Left ventricle myocardium inferior (tissue), 1 donor: ENCODE data around the gene SF3B5. TPM values are rescaled to one million over a fixed set of nuclear protein-coding genes. Genes with fewer than 3 reads are reported as not detected.
A peak's percentile ranks its signal among the peaks of the same experiment; 100 is the strongest.

ENCODE experiments used
- DNase-seq: peaks from one replicate; pipeline ENCODE4 v3.0.0-alpha.2; 2020
- H3K27ac ChIP-seq: fragments of 200-600 bp; replicated peaks from 2 replicates; pipeline ENCODE4 v1.8.0; 2021
- H3K27me3 ChIP-seq: fragments of 200-600 bp; 2 replicates; pipeline ENCODE4 v1.8.0; 2021; ENCODE audit warnings: low read depth
- H3K36me3 ChIP-seq: fragments of 200-600 bp; 2 replicates; pipeline ENCODE4 v1.8.0; 2021
- H3K4me1 ChIP-seq: fragments of 200-600 bp; 2 replicates; pipeline ENCODE4 v1.8.0; 2021
- H3K4me3 ChIP-seq: fragments of 200-600 bp; 2 replicates; pipeline ENCODE4 v1.8.0; 2021; ENCODE audit warnings: mild to moderate bottlenecking, moderate library complexity
- H3K9me3 ChIP-seq: fragments of 200-600 bp; replicated peaks from 2 replicates; pipeline ENCODE4 v1.8.0; 2021
- CTCF ChIP-seq: fragments of 200-600 bp; IDR thresholded peaks from 2 replicates; pipeline ENCODE4 v1.8.0; 2021; ENCODE audit warnings: antibody characterized with exemption, mild to moderate bottlenecking, borderline replicate concordance
- intact Hi-C: fragments of 100-400 bp; cut with micrococcal nuclease; formaldehyde crosslinking; loops from one replicate; pipeline ENCODE4 v1.11.0; 2022
- total RNA-seq: library from RNA; stranded (reverse); fragmentation: NEBNext Ultra II Directional; extraction: Animal tissue kit (Norgen Biotek cat#: 25700); gene quantifications from one replicate; pipeline ENCODE4 v1.2.1, GENCODE V29; 2021
- donor health status: DM: no; HTN: yes; CAD: no; lungs with severe emphysema.

The SF3B5 gene
- total RNA-seq, 1 donor from 2014 or later: 131 TPM

- Histone ChIP-seq H3K27me3 (peaks cover 64% of the 10 kb centered on the region), H3K9me3 (no peaks in the 10 kb centered on the region), H3K4me1 (peaks cover 26% of the 10 kb centered on the region), H3K4me3 (peak overlapping the region; percentile 83), H3K36me3 (no peaks in the 10 kb centered on the region), H3K27ac (peak overlapping the region; percentile 54)
- no peak for TF ChIP-seq CTCF
- intact Hi-C loops: no loop called here
- peak; percentile 31 for DNase-seq
Measured at GRCh38 chr6:144064402-144065212, 30.8 kb downstream of the SF3B5 start.

GRCh38 chr6:144063744-144064401, 31.5 kb downstream of the SF3B5 start:
- intact Hi-C loops: no loop called here
- TF ChIP-seq CTCF: peak; percentile 48
- DNase-seq: peak; percentile 85
- Histone ChIP-seq H3K4me1 (peaks cover 26% of the 10 kb centered on the region), H3K4me3 (peak overlapping the region; percentile 83), H3K9me3 (no peaks in the 10 kb centered on the region), H3K36me3 (no peaks in the 10 kb centered on the region), H3K27me3 (peaks cover 69% of the 10 kb centered on the region), H3K27ac (peak overlapping the region; percentile 54)

- DNase-seq: no peak
- no peaks in the 10 kb centered on the region for H3K36me3 ChIP-seq
- no peak for TF ChIP-seq CTCF
- H3K4me3 ChIP-seq: peak overlapping the region; percentile 83
- no peaks in the 10 kb centered on the region for H3K9me3 ChIP-seq
- peaks cover 69% of the 10 kb centered on the region for H3K27me3 ChIP-seq
- peaks cover 26% of the 10 kb centered on the region for H3K4me1 ChIP-seq
- intact Hi-C loops: no loop called here
- no peak overlapping the region for H3K27ac ChIP-seq
Measured at GRCh38 chr6:144063246-144063743, 32.1 kb downstream of the SF3B5 start.

GRCh38 chr6:144062786-144063185, 32.6 kb downstream of the SF3B5 start:
- no peaks in the 10 kb centered on the region for H3K36me3 ChIP-seq
- intact Hi-C loops: no loop called here
- H3K27me3 ChIP-seq: peaks cover 64% of the 10 kb centered on the region
- DNase-seq: no peak
- H3K27ac ChIP-seq: no peak overlapping the region
- peaks cover 26% of the 10 kb centered on the region for H3K4me1 ChIP-seq
- no peak overlapping the region for H3K4me3 ChIP-seq
- no peak for TF ChIP-seq CTCF
- no peaks in the 10 kb centered on the region for H3K9me3 ChIP-seq

- H3K4me3 ChIP-seq: no peak overlapping the region
- H3K9me3 ChIP-seq: no peaks in the 10 kb centered on the region
- no peak overlapping the region for H3K27ac ChIP-seq
- H3K4me1 ChIP-seq: peaks cover 14% of the 10 kb centered on the region
- no peaks in the 10 kb centered on the region for H3K36me3 ChIP-seq
- no peak for DNase-seq
- TF ChIP-seq CTCF: no peak
- H3K27me3 ChIP-seq: peaks cover 28% of the 10 kb centered on the region
- intact Hi-C loops: no loop called here
Measured at GRCh38 chr6:144059139-144059538, 36.2 kb downstream of the SF3B5 start.
